NCI-H774 (cell line): ENCODE results near the gene NOL9.
"Not testable (repeated sequence)": the region's sequence is repeated elsewhere in the genome, so short reads cannot be mapped to it uniquely, and the experiment has no call there.

Experiments
- DNase-seq: peaks from one replicate; lab custom pipeline; 2025; lab: John Stamatoyannopoulos, UW

The NOL9 gene

GRCh38 chr1:6572653-6573383 is 18.5 kb upstream of the NOL9 start:
- no peak for DNase-seq

- DNase-seq, result no peak
Measured at GRCh38 chr1:6570987-6571386, 16.7 kb upstream of the NOL9 start.

DNA sequence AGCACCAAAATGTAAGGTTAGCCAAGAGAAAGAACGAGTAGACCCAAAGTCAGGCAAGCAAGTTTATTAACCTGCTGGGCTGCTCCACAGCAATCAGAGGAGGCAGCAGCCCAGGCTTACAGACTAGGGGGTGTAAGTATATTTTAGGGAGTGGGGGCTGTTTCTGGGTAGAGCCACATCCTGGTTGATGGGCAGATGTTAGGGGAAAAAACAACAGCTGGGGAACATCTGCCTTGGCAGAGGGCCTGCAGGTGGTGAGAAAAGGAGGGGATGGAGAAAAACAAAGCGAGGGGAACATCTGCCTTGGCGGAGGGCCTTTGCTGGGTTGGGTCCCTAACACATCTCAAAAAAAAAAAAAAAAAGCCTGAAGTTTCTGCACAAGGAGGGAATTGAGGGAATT is 15.8 kb upstream of the NOL9 start:
- no peak for DNase-seq

- no peak for DNase-seq
Measured at GRCh38 chr1:6569033-6569432, 14.7 kb upstream of the NOL9 start.

GRCh38 chr1:6560267-6560666 is 6.0 kb upstream of the NOL9 start:
- no peak for DNase-seq

DNA sequence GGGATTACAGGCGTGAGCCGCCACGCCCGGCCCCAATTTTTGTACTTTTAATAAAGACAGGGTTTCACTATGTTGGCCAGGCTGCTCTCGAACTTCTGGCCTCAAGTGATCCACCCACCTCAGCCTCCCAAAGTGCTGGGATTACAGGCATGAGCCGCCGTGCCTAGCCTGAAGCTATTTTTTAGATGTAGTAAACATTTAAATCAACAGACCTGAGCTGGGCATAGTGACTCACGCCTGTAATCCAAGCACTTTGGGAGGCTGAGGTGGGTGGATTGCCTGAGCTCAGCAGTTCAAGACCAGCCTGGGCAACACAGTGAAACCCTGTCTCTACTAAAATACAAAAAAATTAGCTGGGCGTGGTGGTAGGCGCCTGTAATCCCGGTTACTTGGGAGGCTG is 4.8 kb upstream of the NOL9 start:
- not testable (repeated sequence) for DNase-seq

- DNase-seq, result no peak
Measured at GRCh38 chr1:6557597-6557996, 3.3 kb upstream of the NOL9 start.

- DNase-seq, result no peak
Measured at GRCh38 chr1:6554907-6555778, 830 bp upstream of the NOL9 start, which contains the start of gene TAS1R1. TAS1R1 (plus strand) TSS chr1:6555307; CDS start chr1:6555374, 67 bp downstream.

GRCh38 chr1:6547301-6547700 is 7.0 kb downstream of the NOL9 start:
- DNase-seq, result no peak

DNA sequence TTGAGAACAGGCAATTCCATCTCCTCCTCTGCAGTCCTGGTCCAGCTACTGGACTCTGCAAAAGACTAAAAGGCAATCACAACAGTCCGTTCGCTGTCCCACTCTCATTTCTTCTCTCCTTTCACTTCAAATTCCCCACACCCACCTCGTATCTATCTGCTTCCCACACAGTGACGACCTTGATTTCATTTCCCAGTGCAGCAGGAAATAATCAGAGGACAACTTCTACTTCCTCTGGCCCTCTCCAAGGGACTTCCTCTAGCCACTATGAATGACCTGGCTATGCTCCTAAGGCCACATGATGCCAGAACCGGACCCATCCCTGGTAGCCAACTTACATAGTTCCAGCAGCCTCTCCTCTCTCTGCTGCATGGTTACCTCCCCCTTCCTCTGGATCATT is 8.0 kb downstream of the NOL9 start:
- no peak for DNase-seq

DNA sequence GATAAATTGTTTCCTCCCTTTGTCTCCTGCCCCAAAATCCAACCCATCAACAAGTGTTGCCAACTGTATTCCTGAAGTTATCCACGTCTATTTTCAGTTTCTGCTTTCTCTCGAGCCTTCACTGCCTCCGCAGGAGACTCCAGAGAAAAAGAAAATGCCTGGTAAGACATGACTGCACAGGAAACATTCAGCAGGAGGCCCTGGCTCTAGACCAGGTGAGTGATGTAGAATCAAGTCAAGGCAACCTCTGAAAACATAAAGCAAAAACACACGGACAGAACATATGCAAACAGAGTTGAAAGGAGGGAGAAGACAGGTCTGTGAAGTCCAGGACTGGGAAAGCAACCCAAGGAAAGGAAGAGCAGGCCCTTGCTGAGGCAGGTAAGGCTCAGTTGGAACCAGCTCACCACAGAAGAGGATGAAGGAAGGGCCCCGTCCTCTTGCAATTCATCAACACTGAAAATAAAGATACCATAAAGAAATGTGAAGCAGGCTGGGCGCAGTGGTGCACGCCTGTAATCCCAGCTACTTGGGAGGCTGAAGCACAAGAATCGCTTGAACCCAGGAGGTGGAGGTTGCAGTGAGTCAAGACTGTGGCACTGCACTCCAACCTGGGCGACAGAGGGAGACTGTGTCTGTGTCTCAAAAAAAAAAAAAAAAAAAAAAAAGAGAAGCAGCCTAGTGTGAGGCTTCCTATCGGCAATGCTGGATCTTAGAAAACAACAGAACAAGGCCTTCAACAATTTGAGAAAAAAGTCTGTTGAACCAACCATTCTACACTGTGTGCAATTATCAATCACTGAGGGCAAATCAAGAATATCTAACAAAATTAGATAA is 8.8 kb downstream of the NOL9 start:
- DNase-seq, result no peak

GRCh38 chr1:6544831-6545230 is 9.5 kb downstream of the NOL9 start:
- DNase-seq, result no peak

- no peak for DNase-seq
Measured at GRCh38 chr1:6538956-6539355, 15.4 kb downstream of the NOL9 start.

- no peak for DNase-seq
Measured at GRCh38 chr1:6536291-6536690, 18.0 kb downstream of the NOL9 start.

GRCh38 chr1:6535214-6535613 is 19.1 kb downstream of the NOL9 start:
- DNase-seq, result no peak

DNA sequence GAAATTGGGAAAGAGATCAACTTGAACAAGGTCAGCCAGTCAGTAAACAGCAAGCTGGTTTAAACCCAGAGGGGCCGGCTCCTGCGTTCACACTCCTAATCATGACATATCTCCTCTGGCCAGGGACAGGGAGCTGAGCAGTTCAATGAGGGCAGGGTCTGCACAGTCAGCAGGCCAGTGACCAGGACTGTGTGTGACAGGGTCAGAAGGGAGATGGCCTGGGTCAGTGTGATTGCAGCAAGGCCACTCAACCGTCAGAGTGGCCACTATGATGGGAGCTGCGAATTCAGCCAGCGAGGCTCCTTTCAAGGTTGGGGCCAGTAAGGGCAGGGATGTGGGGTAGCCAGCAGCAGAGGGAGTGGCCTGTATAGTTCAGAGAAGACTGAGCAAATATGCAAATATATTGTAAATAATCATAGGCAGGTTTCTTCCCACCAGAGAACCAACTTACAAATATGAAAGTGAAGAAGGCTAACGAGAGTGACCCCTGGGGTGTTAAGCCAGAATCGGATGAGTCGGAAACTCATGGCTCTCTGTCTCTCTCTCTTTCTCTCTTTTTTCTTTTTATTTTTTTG is 20.0 kb downstream of the NOL9 start:
- DNase-seq, result no peak

- DNase-seq, result no peak
Measured at GRCh38 chr1:6531996-6532395, 22.3 kb downstream of the NOL9 start.

- no peak for DNase-seq
Measured at GRCh38 chr1:6530504-6531160, 23.7 kb downstream of the NOL9 start.

GRCh38 chr1:6528492-6528891 is 25.8 kb downstream of the NOL9 start:
- no peak for DNase-seq

DNA sequence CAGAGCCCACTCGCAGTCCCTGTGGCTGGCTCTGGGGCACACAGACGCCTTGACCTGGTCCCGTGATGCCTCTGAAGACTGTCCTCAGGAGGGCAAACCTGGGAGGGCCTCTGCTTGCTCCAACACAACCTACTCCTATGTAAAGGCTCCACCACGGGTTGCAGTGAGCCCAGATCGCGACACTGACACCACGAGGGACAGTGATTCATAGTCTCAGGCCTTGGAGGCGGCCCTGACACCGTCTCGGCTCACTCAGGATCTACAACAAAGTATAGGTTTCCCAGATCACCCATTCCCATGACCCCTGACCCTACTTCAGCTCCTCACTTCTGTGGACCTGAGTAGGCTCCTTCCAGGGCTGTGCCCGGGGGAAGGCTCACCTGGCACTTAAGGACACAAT is 28.0 kb downstream of the NOL9 start:
- DNase-seq, result no peak

DNA sequence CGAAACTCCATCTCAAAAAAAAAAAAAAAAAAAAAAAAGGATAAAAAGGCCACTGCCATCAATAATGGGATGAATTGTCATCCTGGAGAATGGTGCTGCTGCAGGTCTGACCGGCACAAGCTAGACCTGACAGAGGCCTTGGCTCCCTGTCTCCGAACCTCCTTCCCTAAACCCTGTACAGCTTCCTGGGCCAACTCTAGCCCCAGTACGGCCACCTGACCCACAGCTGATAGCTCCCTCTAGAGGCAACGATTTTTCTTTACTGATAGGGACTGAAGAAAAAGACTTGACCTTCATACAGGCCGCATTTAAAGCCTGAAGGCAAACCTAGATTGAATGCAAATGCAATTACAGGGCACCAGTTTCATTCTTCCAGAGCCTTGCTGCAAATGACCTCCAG is 30.7 kb downstream of the NOL9 start:
- DNase-seq, result no peak

DNA sequence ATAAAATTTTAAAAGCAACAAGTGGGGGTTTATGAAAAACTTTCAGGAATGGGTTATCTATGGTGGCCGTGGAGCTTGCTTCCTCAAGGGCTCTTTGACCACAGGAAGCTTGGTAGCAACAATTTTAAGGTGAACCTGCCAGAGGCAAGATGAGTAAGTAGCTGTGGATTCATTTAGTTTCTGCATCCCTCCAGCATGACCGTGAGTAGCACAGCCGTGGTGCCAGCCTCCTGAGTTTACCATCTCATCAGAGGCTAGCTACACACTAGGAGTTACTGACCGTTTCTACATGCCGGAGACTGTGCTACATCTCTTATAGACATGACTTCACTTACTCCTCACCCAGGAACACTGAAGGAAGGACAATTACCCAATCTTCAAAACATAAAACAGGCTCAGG is 32.8 kb downstream of the NOL9 start:
- no peak for DNase-seq
